Fibroblast of lung (primary cell): ENCODE data around the gene ADCK1. TPM values are rescaled to one million over a fixed set of nuclear protein-coding genes. Genes with fewer than 3 reads are reported as not detected.
"Not testable (repeated sequence)": the region's sequence is repeated elsewhere in the genome, so short reads cannot be mapped to it uniquely, and the experiment has no call there.

Source experiments
- DNase-seq, 2 donors: peaks; one replicate each; pipeline versions ENCODE4 v3.0.0 to v3.0.0-alpha.2; 2010; ENCODE audit warnings: low read depth in 2 of 2
- H2AFZ ChIP-seq: 2 replicates; pipeline ENCODE4 v1.5.1; 2012; ENCODE audit warnings: low read length, control low read depth, inconsistent platforms
- H3K27ac ChIP-seq: 2 replicates; pipeline ENCODE4 v1.5.1; 2011; ENCODE audit warnings: low read length, control low read depth; ENCODE audit not compliant: insufficient read depth
- H3K27me3 ChIP-seq: 2 replicates; pipeline ENCODE4 v1.5.1; 2011; ENCODE audit warnings: mild to moderate bottlenecking, low read length; ENCODE audit not compliant: control insufficient read depth, insufficient read depth
- H3K36me3 ChIP-seq: 2 replicates; pipeline ENCODE4 v1.5.1; 2011; ENCODE audit warnings: low read length; ENCODE audit not compliant: control insufficient read depth, insufficient read depth
- H3K4me1 ChIP-seq: 2 replicates; pipeline ENCODE4 v1.5.1; 2011; ENCODE audit warnings: low read length; ENCODE audit not compliant: control insufficient read depth, insufficient read depth; ENCODE audit errors: extremely low read depth
- H3K4me2 ChIP-seq: 2 replicates; pipeline ENCODE4 v1.5.1; 2011; ENCODE audit warnings: low read length, control low read depth; ENCODE audit not compliant: insufficient read depth; ENCODE audit errors: extremely low read depth
- H3K4me3 ChIP-seq, 4 experiments: fragments of 200-600 bp in 1 of 4; sonication (generic) in 1 of 4; replicated peaks in 1 of 4; 2 replicates each; pipeline ENCODE4 v1.5.1; 2011 to 2016; ENCODE audit warnings: low read length in 4 of 4, low read depth in 3 of 4, mild to moderate bottlenecking in 3 of 4, control low read depth in 2 of 4, inconsistent platforms in 1 of 4, mixed read lengths in 1 of 4; ENCODE audit not compliant: insufficient read depth in 1 of 4; ENCODE audit errors: control extremely low read depth in 1 of 4
- H3K79me2 ChIP-seq: 2 replicates; pipeline ENCODE4 v1.5.1; 2012; ENCODE audit warnings: mild to moderate bottlenecking, low read length, inconsistent platforms; ENCODE audit not compliant: control insufficient read depth, insufficient read depth
- H3K9ac ChIP-seq: 2 replicates; pipeline ENCODE4 v1.5.1; 2011; ENCODE audit warnings: mild to moderate bottlenecking, low read length, control low read depth; ENCODE audit not compliant: insufficient read depth
- H3K9me3 ChIP-seq: 2 replicates; pipeline ENCODE4 v1.5.1; 2012; ENCODE audit warnings: low read depth, low read length; ENCODE audit not compliant: control insufficient read depth, insufficient read depth
- H4K20me1 ChIP-seq: 2 replicates; pipeline ENCODE4 v1.5.1; 2011; ENCODE audit warnings: low read length; ENCODE audit not compliant: control insufficient read depth, insufficient read depth; ENCODE audit errors: extremely low read depth
- EZH2 ChIP-seq: IDR thresholded peaks from 2 replicates; pipeline ENCODE4 v1.5.1; 2012; ENCODE audit warnings: low read length, control low read depth, mild to moderate bottlenecking; ENCODE audit errors: missing control alignments
- polyA plus RNA-seq, 2 donors: library from polyadenylated mRNA; depleted of rRNA in 1 of 2; stranded (reverse) in 1 of 2; unstranded in 1 of 2; fragments of >200 nt; gene quantifications; 2 replicates each; pipeline ENCODE4 v1.2.1, GENCODE V29; 2011 to 2012; ENCODE audit warnings: missing spikeins in 1 of 2
- total RNA-seq: library from RNA; depleted of rRNA; stranded (reverse); fragments of >200 nt; gene quantifications from 2 replicates; pipeline ENCODE4 v1.2.1, GENCODE V29; 2014
- TF ChIP-seq, protein P1 (sequence below), 2 donors: IDR thresholded peaks in 1 of 2; conservative IDR thresholded peaks in 1 of 2; 1 replicate in 1 of 2; 2 replicates in 1 of 2; pipeline ENCODE4 v1.5.1; 2011 to 2012; ENCODE audit warnings: low read length in 2 of 2, control low read depth in 1 of 2, inconsistent platforms in 1 of 2, low read depth in 1 of 2, mild to moderate bottlenecking in 1 of 2

The ADCK1 gene
- total and polyA plus RNA-seq, 2 donors (not counting 1 experiment from before 2014, with no cell fraction given) = 4.6 to 4.8 TPM

DNA sequence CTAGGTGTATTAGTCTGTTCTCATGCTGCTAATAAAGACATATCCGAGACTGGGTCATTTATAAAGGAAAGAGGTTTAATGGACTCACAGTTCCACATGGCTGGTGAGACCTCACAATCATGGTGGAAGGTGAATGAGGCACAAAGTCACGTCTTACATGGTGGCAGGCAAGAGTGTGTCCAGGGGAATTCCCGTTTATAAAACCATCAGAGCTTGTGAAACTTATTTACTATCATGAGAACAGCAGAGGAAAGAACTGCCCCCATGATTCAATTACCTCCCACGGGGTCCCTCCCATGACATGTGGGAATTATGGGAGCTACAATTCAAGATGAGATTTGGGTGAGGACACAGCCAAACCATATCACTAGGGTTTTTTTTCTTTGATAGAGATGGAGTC, 25.9 kb upstream of the ADCK1 start:
- not testable (repeated sequence) for H3K79me2 ChIP-seq, H3K27ac ChIP-seq, H2AFZ ChIP-seq, H3K27me3 ChIP-seq, H3K9ac ChIP-seq, H3K9me3 ChIP-seq, H3K36me3 ChIP-seq, H3K4me1 ChIP-seq, DNase-seq, H3K4me2 ChIP-seq, H4K20me1 ChIP-seq, H3K4me3 ChIP-seq

DNA sequence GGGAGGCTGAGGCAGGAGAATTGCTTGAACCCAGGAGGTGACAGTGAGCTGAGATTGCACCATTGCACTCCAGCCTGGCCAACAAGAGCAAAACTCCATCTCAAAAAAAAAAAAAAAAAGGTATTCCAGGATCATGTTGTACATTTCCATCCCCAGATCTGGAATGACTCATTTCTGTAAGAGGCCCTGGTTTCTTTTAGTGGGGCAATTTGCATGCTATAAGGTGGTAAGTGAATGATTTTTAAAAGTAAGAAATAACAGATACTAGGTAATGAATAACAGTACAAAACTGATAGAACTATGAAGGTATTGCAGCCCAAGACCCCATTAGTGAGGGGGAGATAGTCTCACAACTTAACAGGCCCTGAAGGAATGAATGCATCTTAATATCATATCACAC, 17.7 kb upstream of the ADCK1 start:
- no peaks in the 10 kb centered on the region for H3K36me3 ChIP-seq
- H3K9ac ChIP-seq = no peak overlapping the region
- DNase-seq = no peak
- no peak overlapping the region for H3K4me2 ChIP-seq
- no peak overlapping the region for H2AFZ ChIP-seq
- H3K4me1 ChIP-seq = no peaks in the 10 kb centered on the region
- no peaks in the 10 kb centered on the region for H4K20me1 ChIP-seq
- H3K4me3 ChIP-seq = no peak overlapping the region
- no peaks in the 10 kb centered on the region for H3K79me2 ChIP-seq
- no peak for TF ChIP-seq EZH2
- TF ChIP-seq, protein P1, sequence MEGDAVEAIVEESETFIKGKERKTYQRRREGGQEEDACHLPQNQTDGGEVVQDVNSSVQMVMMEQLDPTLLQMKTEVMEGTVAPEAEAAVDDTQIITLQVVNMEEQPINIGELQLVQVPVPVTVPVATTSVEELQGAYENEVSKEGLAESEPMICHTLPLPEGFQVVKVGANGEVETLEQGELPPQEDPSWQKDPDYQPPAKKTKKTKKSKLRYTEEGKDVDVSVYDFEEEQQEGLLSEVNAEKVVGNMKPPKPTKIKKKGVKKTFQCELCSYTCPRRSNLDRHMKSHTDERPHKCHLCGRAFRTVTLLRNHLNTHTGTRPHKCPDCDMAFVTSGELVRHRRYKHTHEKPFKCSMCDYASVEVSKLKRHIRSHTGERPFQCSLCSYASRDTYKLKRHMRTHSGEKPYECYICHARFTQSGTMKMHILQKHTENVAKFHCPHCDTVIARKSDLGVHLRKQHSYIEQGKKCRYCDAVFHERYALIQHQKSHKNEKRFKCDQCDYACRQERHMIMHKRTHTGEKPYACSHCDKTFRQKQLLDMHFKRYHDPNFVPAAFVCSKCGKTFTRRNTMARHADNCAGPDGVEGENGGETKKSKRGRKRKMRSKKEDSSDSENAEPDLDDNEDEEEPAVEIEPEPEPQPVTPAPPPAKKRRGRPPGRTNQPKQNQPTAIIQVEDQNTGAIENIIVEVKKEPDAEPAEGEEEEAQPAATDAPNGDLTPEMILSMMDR (conservative IDR thresholded peaks at IDR 0.05 in 1 of 2, IDR thresholded peaks at IDR 0.05 in 1 of 2; ENCODE audit: low read depth in 1 of 2, low read length in 2 of 2) = no peak
- no peaks in the 10 kb centered on the region for H3K27me3 ChIP-seq
- no peaks in the 10 kb centered on the region for H3K9me3 ChIP-seq
- no peak overlapping the region for H3K27ac ChIP-seq

DNA sequence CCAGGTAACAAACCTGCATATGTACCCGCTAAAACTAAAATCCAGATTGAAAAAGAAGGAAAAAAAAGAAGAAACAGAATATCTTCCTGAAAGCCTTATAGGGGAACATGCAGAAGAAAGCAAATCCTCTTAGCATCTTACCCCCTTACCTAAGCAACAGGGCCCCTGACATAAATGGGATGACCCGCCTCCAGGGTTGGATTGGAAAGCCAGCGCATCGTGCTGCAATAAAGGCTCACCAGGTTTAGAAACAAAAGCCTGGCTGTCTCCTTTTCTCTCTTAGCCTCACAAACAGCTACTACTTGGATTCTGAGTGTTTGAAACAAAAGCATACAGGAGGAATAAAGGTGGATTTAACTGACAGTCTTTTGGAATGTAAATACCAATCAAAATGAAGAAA, 13.8 kb upstream of the ADCK1 start:
- no peaks in the 10 kb centered on the region for H4K20me1 ChIP-seq
- H3K27me3 ChIP-seq = no peaks in the 10 kb centered on the region
- TF ChIP-seq, protein P1 (conservative IDR thresholded peaks at IDR 0.05 in 1 of 2, IDR thresholded peaks at IDR 0.05 in 1 of 2; ENCODE audit: low read depth in 1 of 2, low read length in 2 of 2) = no peak
- no peak for TF ChIP-seq EZH2
- H3K27ac ChIP-seq = no peak overlapping the region
- no peak overlapping the region for H3K9ac ChIP-seq
- H3K9me3 ChIP-seq = no peaks in the 10 kb centered on the region
- DNase-seq = no peak
- H3K79me2 ChIP-seq = no peaks in the 10 kb centered on the region
- H3K4me3 ChIP-seq = no peak overlapping the region
- no peak overlapping the region for H3K4me2 ChIP-seq
- no peaks in the 10 kb centered on the region for H3K36me3 ChIP-seq
- H2AFZ ChIP-seq = no peak overlapping the region
- H3K4me1 ChIP-seq = no peaks in the 10 kb centered on the region
